Measurements from ENCODE around the gene HMCN2. TPM values are rescaled to one million over a fixed set of nuclear protein-coding genes. Genes with fewer than 3 reads are reported as not detected.

The HMCN2 gene
- total RNA-seq, 2 donors from 2014 or later: not detected

DNA sequence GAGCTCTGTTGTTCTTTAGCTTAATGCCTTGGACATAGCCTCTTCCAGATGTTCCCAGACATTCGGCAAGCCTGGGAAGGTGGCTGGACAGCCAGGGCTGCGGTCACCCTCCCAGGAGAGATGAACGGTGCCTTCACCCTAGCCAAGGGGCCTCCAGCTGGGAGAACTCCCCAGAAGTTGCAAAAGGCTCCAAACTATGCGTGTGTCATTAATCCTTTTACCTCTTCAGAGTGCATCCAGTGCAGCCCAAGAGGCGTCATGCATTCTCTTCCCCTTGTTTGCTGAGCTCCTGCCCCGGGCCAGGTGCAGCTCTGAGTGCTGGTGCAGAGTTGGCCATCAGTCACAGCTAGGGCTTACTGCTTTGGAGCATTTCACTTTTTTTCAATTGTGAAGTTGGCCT, 22.8 kb downstream of the HMCN2 start:
- Mint-ChIP-seq H3K36me3 (ENCODE audit: low read depth) (no peaks in the 10 kb centered on the region), H3K27ac (no peak overlapping the region), H3K4me3 (no peak overlapping the region), H3K4me1 (no peaks in the 10 kb centered on the region), H3K9me3 (no peaks in the 10 kb centered on the region), H3K27me3 (peaks cover 32% of the 10 kb centered on the region)
- no peak for ATAC-seq (replicated peaks)

GRCh38 chr9:130288926-130289690, 23.5 kb downstream of the HMCN2 start:
- Mint-ChIP-seq H3K27ac (no peak overlapping the region), H3K27me3 (peaks cover 33% of the 10 kb centered on the region), H3K4me3 (no peak overlapping the region), H3K9me3 (no peaks in the 10 kb centered on the region), H3K4me1 (no peaks in the 10 kb centered on the region), H3K36me3 (ENCODE audit: low read depth) (no peaks in the 10 kb centered on the region)
- no peak for ATAC-seq (replicated peaks)

GRCh38 chr9:130289711-130290241, 24.2 kb downstream of the HMCN2 start:
- no peak for ATAC-seq (replicated peaks)
- Mint-ChIP-seq H3K4me3 (no peak overlapping the region), H3K4me1 (no peaks in the 10 kb centered on the region)

GRCh38 chr9:130290291-130291181, 25.0 kb downstream of the HMCN2 start:
- Mint-ChIP-seq H3K36me3 (ENCODE audit: low read depth) (no peaks in the 10 kb centered on the region), H3K27me3 (peaks cover 38% of the 10 kb centered on the region), H3K4me1 (no peaks in the 10 kb centered on the region), H3K4me3 (no peak overlapping the region), H3K9me3 (no peaks in the 10 kb centered on the region), H3K27ac (no peak overlapping the region)
- no peak for ATAC-seq (replicated peaks)

More at GRCh38 chr9:130289711-130290241, 24.2 kb downstream of the HMCN2 start:
- peaks cover 38% of the 10 kb centered on the region for H3K27me3 Mint-ChIP-seq
- no peaks in the 10 kb centered on the region for H3K9me3 Mint-ChIP-seq
- no peak overlapping the region for H3K27ac Mint-ChIP-seq
- no peaks in the 10 kb centered on the region for H3K36me3 Mint-ChIP-seq (ENCODE audit: low read depth)

DNA sequence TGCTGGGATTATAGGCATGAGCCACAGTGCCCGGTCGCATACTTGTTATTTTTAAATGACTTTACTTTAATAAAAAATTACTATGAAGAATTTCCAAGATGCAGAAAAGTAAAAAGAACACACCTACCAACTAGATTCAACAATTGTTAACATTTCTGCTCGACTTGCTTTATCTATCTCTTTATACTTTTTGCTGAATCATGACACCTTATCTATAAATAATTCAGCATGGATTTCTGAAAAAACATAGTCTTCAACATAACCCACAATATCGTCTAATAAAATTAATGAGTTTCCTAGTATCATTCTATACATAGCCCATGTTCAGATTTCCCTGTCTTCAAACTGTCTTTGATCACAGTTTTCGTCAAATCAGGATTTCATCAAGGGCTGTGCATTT, 25.9 kb downstream of the HMCN2 start:
- Mint-ChIP-seq H3K4me3 (no peak overlapping the region), H3K27ac (no peak overlapping the region), H3K36me3 (ENCODE audit: low read depth) (no peaks in the 10 kb centered on the region), H3K4me1 (no peaks in the 10 kb centered on the region), H3K27me3 (peaks cover 39% of the 10 kb centered on the region), H3K9me3 (no peaks in the 10 kb centered on the region)
- no peak for ATAC-seq (replicated peaks)

DNA sequence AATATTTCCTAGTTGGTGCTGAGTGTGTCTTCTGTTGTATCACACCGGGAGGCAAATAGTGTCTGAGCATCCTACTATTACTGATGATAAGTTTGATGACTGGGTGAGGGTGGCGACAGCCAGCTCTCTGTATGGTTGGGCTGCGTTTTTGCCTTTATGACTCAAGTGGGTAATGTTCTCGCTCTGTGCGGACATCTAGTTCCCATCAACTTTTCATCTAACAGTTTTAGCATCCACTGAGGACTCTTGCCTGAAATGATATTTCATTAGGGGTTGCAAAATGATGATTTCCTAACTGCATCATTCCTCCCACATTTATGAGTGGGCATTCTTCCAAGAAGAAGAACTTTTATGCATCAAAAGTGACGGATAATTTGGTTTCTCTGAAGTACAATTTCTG, 26.5 kb downstream of the HMCN2 start:
- Mint-ChIP-seq H3K4me1 (no peaks in the 10 kb centered on the region), H3K27ac (no peak overlapping the region), H3K4me3 (no peak overlapping the region), H3K27me3 (peaks cover 42% of the 10 kb centered on the region), H3K36me3 (ENCODE audit: low read depth) (no peaks in the 10 kb centered on the region), H3K9me3 (no peaks in the 10 kb centered on the region)
- ATAC-seq (replicated peaks): no peak

DNA sequence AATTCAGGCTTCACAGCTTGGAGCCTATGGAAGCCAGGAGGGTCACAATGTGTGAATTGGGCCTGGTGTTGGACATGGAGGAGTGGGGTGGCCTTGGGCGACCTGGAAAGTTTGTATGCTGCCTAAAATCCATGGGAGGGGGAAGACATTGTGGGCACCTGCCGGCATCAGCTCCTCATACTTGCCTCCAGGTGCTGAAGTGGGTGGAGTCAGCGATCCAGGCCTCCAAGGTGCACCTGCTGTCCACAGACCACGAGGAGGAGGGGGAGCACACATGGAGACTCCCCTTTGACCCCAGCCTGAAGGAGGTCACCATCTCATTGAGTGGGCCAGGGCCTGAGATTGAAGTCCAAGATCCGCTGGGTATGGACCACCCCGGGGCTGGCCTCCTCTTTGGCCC, 29.1 kb downstream of the HMCN2 start:
- ATAC-seq (replicated peaks): no peak
- no peak overlapping the region for H3K4me3 Mint-ChIP-seq
- no peaks in the 10 kb centered on the region for H3K9me3 Mint-ChIP-seq
- H3K27ac Mint-ChIP-seq: no peak overlapping the region
- H3K4me1 Mint-ChIP-seq: no peaks in the 10 kb centered on the region
- H3K36me3 Mint-ChIP-seq (ENCODE audit: low read depth): no peaks in the 10 kb centered on the region
- peaks cover 42% of the 10 kb centered on the region for H3K27me3 Mint-ChIP-seq

GRCh38 chr9:130295431-130295830, 29.9 kb downstream of the HMCN2 start:
- H3K27ac Mint-ChIP-seq: no peak overlapping the region
- H3K4me3 Mint-ChIP-seq: no peak overlapping the region
- no peaks in the 10 kb centered on the region for H3K36me3 Mint-ChIP-seq (ENCODE audit: low read depth)
- H3K9me3 Mint-ChIP-seq: peaks cover 4% of the 10 kb centered on the region
- no peak for ATAC-seq (replicated peaks)
- peaks cover 40% of the 10 kb centered on the region for H3K27me3 Mint-ChIP-seq
- H3K4me1 Mint-ChIP-seq: no peaks in the 10 kb centered on the region

DNA sequence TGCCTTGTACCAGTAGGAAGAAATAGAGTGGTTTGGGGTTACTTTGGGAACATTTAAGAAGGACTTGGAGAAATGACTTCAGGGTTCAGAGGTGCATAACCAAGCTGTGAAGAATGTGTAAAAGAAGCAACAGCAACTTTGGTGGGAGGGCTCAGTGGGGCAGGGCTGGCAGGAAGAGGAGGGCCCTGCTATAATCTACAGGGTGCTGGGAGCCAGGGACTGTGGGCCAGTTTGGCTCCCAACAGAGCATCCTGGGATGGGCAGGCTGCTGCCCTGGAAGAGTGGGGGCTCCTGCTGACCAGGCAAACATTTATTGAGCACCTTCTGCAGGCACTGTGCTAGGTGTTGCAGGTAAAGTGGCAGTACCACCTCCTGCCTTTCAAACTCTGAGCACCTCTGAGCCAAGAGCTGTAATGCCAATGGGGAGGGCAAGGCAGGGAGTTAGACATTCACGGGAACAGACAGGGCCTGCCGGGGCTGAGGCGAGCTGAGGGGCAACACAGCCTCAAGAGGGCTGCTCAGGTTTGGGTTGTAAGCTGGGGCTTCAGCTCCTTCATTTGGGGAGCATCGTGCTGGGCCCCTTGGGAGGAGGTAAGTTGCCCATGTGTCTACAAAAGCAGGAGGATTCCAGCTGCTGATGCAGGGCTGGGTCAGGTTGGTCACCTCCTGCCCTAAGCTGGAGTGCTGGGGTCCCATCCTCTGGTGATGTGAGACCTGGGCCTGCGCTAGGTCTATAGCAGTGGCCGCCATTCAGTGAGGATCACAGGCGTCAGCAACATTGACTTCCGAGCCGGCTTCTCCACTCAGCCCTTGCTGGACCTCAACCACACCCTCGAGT, 30.6 kb downstream of the HMCN2 start:
- Mint-ChIP-seq H3K4me1 (no peaks in the 10 kb centered on the region), H3K36me3 (ENCODE audit: low read depth) (no peaks in the 10 kb centered on the region), H3K27me3 (peaks cover 36% of the 10 kb centered on the region), H3K9me3 (peaks cover 4% of the 10 kb centered on the region), H3K27ac (no peak overlapping the region), H3K4me3 (no peak overlapping the region)
- no peak for ATAC-seq (replicated peaks)

DNA sequence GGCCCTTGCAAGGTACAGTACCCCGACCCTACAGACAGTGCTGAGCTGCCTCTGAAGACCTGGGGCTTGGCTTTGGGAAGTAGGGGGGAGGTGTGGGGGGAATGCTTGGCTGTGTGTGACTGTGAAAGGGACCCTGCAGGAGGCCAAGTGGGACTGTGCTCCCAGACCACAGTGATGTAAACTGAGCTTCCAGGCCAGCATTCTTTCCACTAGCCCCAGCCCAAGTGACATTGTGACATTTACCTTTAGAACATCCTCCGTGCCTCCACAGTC, 31.2 kb downstream of the HMCN2 start:
- no peak for ATAC-seq (replicated peaks)
- no peak overlapping the region for H3K27ac Mint-ChIP-seq
- H3K9me3 Mint-ChIP-seq: peaks cover 4% of the 10 kb centered on the region
- no peaks in the 10 kb centered on the region for H3K4me1 Mint-ChIP-seq
- H3K36me3 Mint-ChIP-seq (ENCODE audit: low read depth): no peaks in the 10 kb centered on the region
- no peak overlapping the region for H3K4me3 Mint-ChIP-seq
- peaks cover 36% of the 10 kb centered on the region for H3K27me3 Mint-ChIP-seq

GRCh38 chr9:130297371-130297770, 31.8 kb downstream of the HMCN2 start:
- H3K4me1 Mint-ChIP-seq: no peaks in the 10 kb centered on the region
- H3K36me3 Mint-ChIP-seq (ENCODE audit: low read depth): no peaks in the 10 kb centered on the region
- no peak for ATAC-seq (replicated peaks)
- H3K27me3 Mint-ChIP-seq: peaks cover 36% of the 10 kb centered on the region
- H3K27ac Mint-ChIP-seq: no peak overlapping the region
- no peak overlapping the region for H3K4me3 Mint-ChIP-seq
- peaks cover 4% of the 10 kb centered on the region for H3K9me3 Mint-ChIP-seq

GRCh38 chr9:130298662-130299279, 33.2 kb downstream of the HMCN2 start:
- no peak overlapping the region for H3K27ac Mint-ChIP-seq
- no peaks in the 10 kb centered on the region for H3K36me3 Mint-ChIP-seq (ENCODE audit: low read depth)
- H3K4me3 Mint-ChIP-seq: no peak overlapping the region
- peaks cover 27% of the 10 kb centered on the region for H3K27me3 Mint-ChIP-seq
- no peak for ATAC-seq (replicated peaks)
- H3K4me1 Mint-ChIP-seq: no peaks in the 10 kb centered on the region
- H3K9me3 Mint-ChIP-seq: peaks cover 4% of the 10 kb centered on the region

- Mint-ChIP-seq H3K4me1 (no peaks in the 10 kb centered on the region), H3K9me3 (peaks cover 4% of the 10 kb centered on the region), H3K27me3 (peaks cover 27% of the 10 kb centered on the region), H3K27ac (no peak overlapping the region), H3K36me3 (ENCODE audit: low read depth) (no peaks in the 10 kb centered on the region), H3K4me3 (no peak overlapping the region)
- ATAC-seq (replicated peaks): no peak
Observed at GRCh38 chr9:130299785-130300615, 34.4 kb downstream of the HMCN2 start.

Data from activated T-helper 17 cell treated with anti-CD3 and anti-CD28 coated beads, Interleukin-2, amount 50 U/mL, for 72 hours (primary cell).